Activated CD8-positive, alpha-beta T cell treated with anti-CD3 and anti-CD28 coated beads for 36 hours (primary cell): ENCODE results near the gene SLC9A9. TPM values are rescaled to one million over a fixed set of nuclear protein-coding genes. Genes with fewer than 3 reads are reported as not detected.

ENCODE experiments used
- ATAC-seq: fragments of 200-7000 bp; cut with Tn5 transposase; one replicate; pipeline ENCODE4 v1.10.0; 2021; ENCODE audit warnings: mild to moderate bottlenecking, moderate library complexity
- CTCF ChIA-PET: fragments of 350-600 bp; sonication (Branson Sonifier 250); formaldehyde crosslinking; loops from one replicate; lab custom pipeline; 2021; ENCODE audit warnings: antibody characterized with exemption; lab: Charles Lee
- POLR2A ChIA-PET: fragments of 350-600 bp; sonication (Branson Sonifier 250); formaldehyde crosslinking; loops from one replicate; lab custom pipeline; 2021; ENCODE audit warnings: antibody characterized with exemption; lab: Charles Lee
- DNase-seq: peaks from one replicate; pipeline ENCODE4 v3.0.0-alpha.2; 2020
- H3K27ac Mint-ChIP-seq: one replicate; pipeline ENCODE4 v1.8.0; 2021; ENCODE audit warnings: mild to moderate bottlenecking, mixed read lengths
- H3K27me3 Mint-ChIP-seq: one replicate; pipeline ENCODE4 v1.8.0; 2021; ENCODE audit warnings: mixed read lengths
- H3K36me3 Mint-ChIP-seq: one replicate; pipeline ENCODE4 v1.8.0; 2021; ENCODE audit warnings: low read depth, mixed read lengths
- H3K4me1 Mint-ChIP-seq: one replicate; pipeline ENCODE4 v1.8.0; 2021; ENCODE audit warnings: low read depth, mixed read lengths
- H3K4me3 Mint-ChIP-seq: one replicate; pipeline ENCODE4 v1.8.0; 2021; ENCODE audit warnings: mild to moderate bottlenecking, moderate library complexity, mixed read lengths
- H3K9me3 Mint-ChIP-seq: one replicate; pipeline ENCODE4 v1.8.0; 2021; ENCODE audit warnings: mixed read lengths
- intact Hi-C: fragments of 100-400 bp; cut with micrococcal nuclease; formaldehyde crosslinking; loops from one replicate; pipeline ENCODE4 v1.10.0; 2022
- total RNA-seq, 2 experiments: library from RNA; stranded (reverse); gene quantifications; one replicate each; pipeline ENCODE4 v1.2.3, GENCODE V29; 2021
- TF ChIP-seq, protein P1 (sequence below): fragments of 200-600 bp; IDR thresholded peaks from one replicate; pipeline ENCODE4 v1.8.0; 2022; ENCODE audit warnings: antibody characterized with exemption, mild to moderate bottlenecking

The SLC9A9 gene
- total RNA-seq, 2 experiments from 2014 or later = 1.9 to 2.2 TPM

- Mint-ChIP-seq H3K27me3 (no peaks in the 10 kb centered on the region), H3K27ac (no peak overlapping the region), H3K4me1 (peaks cover 9% of the 10 kb centered on the region), H3K4me3 (no peak overlapping the region), H3K36me3 (peaks cover 2% of the 10 kb centered on the region), H3K9me3 (peaks cover under 1% of the 10 kb centered on the region)
- no peak for ATAC-seq
- CTCF ChIA-PET = interaction anchor here (1.3 kb wide), 1 partner anchor 10 kb away, joined by 3 read pairs; no protein-coding TSS in a partner anchor
- no peak for DNase-seq
- TF ChIP-seq, protein P1, sequence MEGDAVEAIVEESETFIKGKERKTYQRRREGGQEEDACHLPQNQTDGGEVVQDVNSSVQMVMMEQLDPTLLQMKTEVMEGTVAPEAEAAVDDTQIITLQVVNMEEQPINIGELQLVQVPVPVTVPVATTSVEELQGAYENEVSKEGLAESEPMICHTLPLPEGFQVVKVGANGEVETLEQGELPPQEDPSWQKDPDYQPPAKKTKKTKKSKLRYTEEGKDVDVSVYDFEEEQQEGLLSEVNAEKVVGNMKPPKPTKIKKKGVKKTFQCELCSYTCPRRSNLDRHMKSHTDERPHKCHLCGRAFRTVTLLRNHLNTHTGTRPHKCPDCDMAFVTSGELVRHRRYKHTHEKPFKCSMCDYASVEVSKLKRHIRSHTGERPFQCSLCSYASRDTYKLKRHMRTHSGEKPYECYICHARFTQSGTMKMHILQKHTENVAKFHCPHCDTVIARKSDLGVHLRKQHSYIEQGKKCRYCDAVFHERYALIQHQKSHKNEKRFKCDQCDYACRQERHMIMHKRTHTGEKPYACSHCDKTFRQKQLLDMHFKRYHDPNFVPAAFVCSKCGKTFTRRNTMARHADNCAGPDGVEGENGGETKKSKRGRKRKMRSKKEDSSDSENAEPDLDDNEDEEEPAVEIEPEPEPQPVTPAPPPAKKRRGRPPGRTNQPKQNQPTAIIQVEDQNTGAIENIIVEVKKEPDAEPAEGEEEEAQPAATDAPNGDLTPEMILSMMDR = no peak
- POLR2A ChIA-PET = no interaction called here
- intact Hi-C loops = no loop called here
Measured at GRCh38 chr3:143820466-143821221, 27.6 kb downstream of the SLC9A9 start.

GRCh38 chr3:143819890-143820289, 28.4 kb downstream of the SLC9A9 start:
- H3K36me3 Mint-ChIP-seq = peaks cover 2% of the 10 kb centered on the region
- H3K4me3 Mint-ChIP-seq = no peak overlapping the region
- intact Hi-C loops = no loop called here
- POLR2A ChIA-PET = no interaction called here
- CTCF ChIA-PET = interaction anchor here (1.3 kb wide), 1 partner anchor 9 kb away, joined by 3 read pairs; no protein-coding TSS in a partner anchor
- no peaks in the 10 kb centered on the region for H3K27me3 Mint-ChIP-seq
- H3K9me3 Mint-ChIP-seq = no peaks in the 10 kb centered on the region
- DNase-seq (no peak), ATAC-seq (no peak)
- TF ChIP-seq, protein P1 = no peak
- no peak overlapping the region for H3K27ac Mint-ChIP-seq
- peaks cover 5% of the 10 kb centered on the region for H3K4me1 Mint-ChIP-seq

DNA sequence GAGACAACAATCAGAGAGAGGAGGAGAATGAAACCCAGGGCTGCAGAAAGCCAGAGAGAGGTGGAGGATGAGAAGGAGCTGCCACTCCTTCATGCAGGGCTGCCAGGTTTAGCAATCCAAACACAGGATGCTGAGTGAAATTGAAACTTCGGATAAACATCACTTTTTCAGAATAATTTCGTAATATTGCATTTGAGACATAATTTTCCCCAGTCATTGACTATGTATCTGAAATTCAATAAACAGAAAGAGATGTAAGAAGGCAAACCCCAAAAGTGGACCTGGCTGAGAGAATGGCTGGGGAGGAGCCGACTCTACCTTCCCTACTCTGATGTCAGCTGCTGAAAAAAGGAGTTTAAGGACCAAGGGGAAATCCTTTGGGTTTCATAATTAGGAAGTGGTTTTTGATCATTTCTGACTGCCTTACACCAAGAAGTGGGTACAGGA, 33.8 kb downstream of the SLC9A9 start:
- ChIA-PET CTCF (no interaction called here), POLR2A (interaction anchor here (1.3 kb wide), 1 partner anchor 10 kb away, joined by 4 read pairs; no protein-coding TSS in a partner anchor)
- intact Hi-C loops = no loop called here
- ATAC-seq (peak; percentile 73), DNase-seq (no peak)
- TF ChIP-seq, protein P1 = no peak
- Mint-ChIP-seq H3K9me3 (no peaks in the 10 kb centered on the region), H3K36me3 (peaks cover 7% of the 10 kb centered on the region), H3K27me3 (no peaks in the 10 kb centered on the region), H3K4me3 (no peak overlapping the region), H3K27ac (peak overlapping the region; percentile 50), H3K4me1 (peaks cover 12% of the 10 kb centered on the region)

GRCh38 chr3:143812481-143812880, 35.8 kb downstream of the SLC9A9 start:
- intact Hi-C loops = no loop called here
- no peak for DNase-seq
- peaks cover 12% of the 10 kb centered on the region for H3K4me1 Mint-ChIP-seq
- no peaks in the 10 kb centered on the region for H3K9me3 Mint-ChIP-seq
- POLR2A ChIA-PET = no interaction called here
- no peak overlapping the region for H3K27ac Mint-ChIP-seq
- CTCF ChIA-PET = no interaction called here
- H3K36me3 Mint-ChIP-seq = peaks cover 7% of the 10 kb centered on the region
- TF ChIP-seq, protein P1 = no peak
- H3K27me3 Mint-ChIP-seq = no peaks in the 10 kb centered on the region
- H3K4me3 Mint-ChIP-seq = no peak overlapping the region
- ATAC-seq = no peak

- DNase-seq (no peak), ATAC-seq (no peak)
- TF ChIP-seq, protein P1 = no peak
- ChIA-PET CTCF (interaction anchor here (1.0 kb wide), 1 partner anchor 9 kb away, joined by 3 read pairs; no protein-coding TSS in a partner anchor), POLR2A (no interaction called here)
- intact Hi-C loops = no loop called here
- Mint-ChIP-seq H3K36me3 (peaks cover 7% of the 10 kb centered on the region), H3K27ac (no peak overlapping the region), H3K9me3 (no peaks in the 10 kb centered on the region), H3K27me3 (no peaks in the 10 kb centered on the region), H3K4me3 (no peak overlapping the region), H3K4me1 (peaks cover 12% of the 10 kb centered on the region)
Measured at GRCh38 chr3:143811602-143812001, 36.7 kb downstream of the SLC9A9 start.
